GM19240 (cell line): ENCODE data around the gene NR1D2.
A peak's percentile ranks its signal among the peaks of the same experiment; 100 is the strongest.

Source experiments
- DNase-seq: peaks from one replicate; pipeline ENCODE4 v3.0.0; 2011; ENCODE audit warnings: low spot score; ENCODE audit not compliant: insufficient read length

Gene NR1D2

GRCh38 chr3:23928524-23928923, 16.6 kb upstream of the NR1D2 start:
- no peak for DNase-seq

DNA sequence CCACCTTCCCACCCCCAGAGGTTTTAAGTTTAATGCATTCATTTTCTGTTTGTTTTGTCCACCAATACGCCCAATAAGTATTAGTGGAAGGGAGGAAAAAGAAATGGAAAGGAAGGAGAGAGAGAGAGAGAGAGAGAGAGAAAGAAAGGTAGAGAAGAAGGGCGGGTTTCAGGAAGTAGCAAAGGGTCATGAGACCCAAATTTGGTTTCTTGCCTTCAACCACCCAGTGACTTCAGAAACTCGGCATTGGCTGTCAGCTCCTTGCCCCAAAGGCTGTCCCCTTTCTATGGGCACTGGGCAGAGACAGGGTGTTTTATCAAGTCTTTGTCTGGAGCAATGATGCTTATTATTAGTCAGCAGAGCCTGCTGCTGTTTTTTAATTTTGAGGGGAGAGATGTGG, 13.5 kb upstream of the NR1D2 start:
- DNase-seq, result no peak

DNA sequence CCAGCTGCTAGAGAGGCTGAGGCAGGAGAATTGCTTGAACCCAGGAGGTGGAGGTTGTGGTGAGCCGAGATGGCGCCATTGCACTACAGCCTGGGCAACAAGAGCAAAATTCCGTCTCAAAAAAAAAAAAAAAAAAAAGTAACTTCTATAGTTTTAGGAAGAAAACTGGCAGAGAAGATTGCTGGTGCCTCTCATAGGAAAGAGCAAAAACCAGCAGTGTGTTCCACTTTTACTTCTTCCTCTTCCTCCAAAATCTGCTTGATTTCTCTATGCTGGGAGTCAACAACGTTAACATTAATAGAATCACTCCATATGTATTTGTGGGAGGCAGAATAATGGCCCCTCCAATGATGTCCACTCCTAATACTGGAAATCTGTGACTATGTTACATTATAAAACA, 12.5 kb upstream of the NR1D2 start:
- DNase-seq, result no peak

DNA sequence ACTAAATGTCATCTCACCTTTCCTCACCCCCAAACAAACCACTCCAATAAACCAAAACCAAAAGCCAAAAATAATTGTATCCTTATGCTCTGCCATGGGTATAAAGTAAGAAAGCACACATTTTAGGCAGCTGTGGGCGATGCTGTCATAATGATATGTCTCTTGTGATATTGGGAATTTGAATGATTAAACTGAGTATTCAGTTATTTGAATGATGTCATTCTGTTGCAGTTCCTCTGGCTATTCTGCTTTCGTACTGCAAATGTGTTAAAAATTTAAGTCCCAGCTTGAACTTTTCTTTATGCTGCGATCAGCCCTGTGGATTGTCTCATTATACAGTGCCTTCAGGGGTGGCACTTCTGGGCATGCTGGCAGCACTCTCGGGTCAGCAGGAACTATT, 10.8 kb upstream of the NR1D2 start:
- no peak for DNase-seq

- DNase-seq, result no peak
Observed at GRCh38 chr3:23937296-23937695, 7.8 kb upstream of the NR1D2 start.

GRCh38 chr3:23938688-23939087, 6.4 kb upstream of the NR1D2 start:
- DNase-seq, result no peak

DNA sequence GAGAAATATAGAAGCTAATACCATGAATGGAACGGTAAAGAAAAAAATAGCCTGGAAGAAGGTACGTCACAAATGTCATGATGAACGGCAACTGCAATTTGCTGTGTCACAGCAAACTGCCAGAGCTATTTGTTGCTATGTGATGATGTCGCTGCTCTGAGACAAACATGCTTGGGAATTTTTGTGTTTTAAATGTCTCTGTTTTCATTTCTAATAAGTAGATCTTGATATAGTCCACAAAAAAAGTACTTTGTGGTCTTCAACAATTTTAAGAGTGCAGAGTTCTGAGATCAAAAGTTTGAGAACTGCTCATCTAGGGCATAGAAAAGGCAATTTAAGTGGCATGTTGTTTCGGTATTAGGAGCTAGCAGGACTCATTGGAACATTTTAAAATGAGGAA, 4.3 kb upstream of the NR1D2 start:
- DNase-seq, result no peak

- DNase-seq, result no peak
Observed at GRCh38 chr3:23941440-23941839, 3.6 kb upstream of the NR1D2 start.

DNA sequence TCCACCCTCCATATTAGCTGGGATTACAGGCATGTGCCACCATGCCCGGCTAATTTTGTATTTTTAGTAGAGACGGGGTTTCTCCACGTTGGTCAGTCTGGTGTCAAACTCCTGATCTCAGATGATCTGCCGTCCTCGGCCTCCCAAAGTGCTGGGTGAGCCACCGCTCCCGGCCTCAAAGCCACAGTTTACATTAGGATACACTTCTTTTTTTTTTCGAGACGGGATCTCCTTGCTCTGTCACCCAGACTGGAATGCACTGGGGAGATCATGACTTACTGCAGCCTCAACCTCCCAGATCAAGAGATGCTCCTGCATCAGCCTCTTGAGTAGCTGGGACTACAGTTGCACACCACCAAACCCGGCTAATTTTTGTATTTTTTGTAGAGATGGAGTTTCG, 2.5 kb upstream of the NR1D2 start:
- DNase-seq, result no peak

DNA sequence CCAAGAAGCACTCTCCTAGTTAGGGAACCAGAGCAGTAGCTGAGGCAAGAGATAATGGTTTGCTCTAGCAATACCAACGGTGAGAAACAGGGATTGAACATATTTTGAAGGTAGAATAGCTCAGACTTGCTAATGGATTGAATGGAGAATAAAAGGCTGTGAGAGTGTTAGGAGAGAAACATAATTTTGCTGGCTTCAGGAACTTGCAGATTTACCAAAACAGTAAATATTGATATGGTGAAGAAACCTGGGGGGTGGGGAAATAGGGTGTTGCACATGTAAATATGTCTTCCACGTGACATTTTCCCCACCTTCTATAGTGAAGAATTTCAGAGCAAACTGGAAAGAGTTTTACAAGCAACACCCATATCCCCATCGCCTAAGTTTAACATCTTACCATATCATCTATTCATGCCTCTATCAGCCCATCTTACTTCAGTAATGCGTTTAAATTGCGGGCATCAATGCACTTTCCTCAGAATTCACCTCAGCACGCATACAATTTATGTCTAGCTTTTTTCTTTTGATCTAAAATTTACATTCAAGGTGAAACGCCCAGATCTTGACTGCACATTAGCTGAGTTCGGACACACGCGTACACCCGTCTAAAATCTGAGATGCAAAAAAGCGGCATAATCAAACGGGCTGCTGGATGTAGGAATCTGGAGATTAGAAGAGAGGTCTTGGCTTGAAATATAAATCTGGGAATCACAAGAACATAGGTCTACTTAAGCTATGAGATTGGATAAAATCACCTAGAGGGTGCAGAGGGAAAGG, 891 bp upstream of the NR1D2 start:
- DNase-seq, result no peak

DNA sequence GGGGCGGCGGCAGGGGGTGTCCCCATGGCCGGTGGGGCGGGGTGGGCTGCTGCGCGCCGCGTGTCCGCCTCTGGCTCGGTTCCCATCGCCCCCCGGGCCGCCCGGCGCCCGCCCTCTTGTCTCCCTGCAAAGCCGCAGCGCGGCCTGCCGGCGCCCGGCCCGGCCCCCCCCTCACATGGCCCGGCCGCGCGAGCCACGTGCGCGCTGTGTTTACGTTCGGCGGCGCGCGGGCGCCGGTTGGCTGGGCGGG, 502 bp downstream of the NR1D2 start:
- DNase-seq, result no peak

DNA sequence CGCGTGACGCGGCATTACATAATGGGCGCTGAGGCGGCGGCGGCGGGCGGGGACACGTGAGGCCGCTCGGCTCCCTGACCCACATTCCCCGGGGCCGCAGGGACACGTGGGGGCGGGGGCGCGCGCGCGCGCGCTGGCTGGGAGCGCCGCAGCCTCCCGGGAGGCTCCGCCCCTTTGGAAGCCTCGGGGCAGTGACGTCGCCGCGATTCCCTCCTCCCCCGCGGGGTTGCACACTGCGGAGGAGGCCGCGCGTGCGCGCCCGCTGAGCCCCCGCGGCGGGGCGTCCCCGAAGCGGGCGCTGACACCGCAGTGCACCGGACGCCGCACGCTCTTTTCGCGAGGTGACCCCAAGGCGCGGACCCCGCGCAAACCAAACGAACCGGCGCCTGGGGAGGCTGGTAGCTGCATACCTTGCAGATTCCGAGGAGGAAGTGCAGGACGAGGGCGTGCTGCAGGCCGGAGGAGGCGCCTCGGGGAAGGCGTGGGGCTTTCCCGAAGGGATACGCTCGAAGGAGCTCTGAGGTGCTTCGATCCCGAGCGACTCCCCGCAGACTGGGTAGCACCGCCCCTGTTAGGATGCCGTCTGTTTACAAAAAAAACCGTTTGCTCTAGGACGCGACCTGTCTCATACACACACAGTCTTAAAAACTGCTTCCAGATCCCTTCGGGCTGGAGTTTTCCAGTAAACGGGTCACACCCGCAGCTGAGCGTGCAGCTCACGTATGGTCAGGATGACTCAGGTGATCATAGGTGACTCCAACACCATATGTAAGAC, 1.0 kb downstream of the NR1D2 start:
- DNase-seq, result peak; percentile 70

GRCh38 chr3:23948761-23949160, 3.7 kb downstream of the NR1D2 start:
- no peak for DNase-seq

GRCh38 chr3:23949784-23950183, 4.7 kb downstream of the NR1D2 start:
- no peak for DNase-seq

GRCh38 chr3:23950293-23950692, 5.2 kb downstream of the NR1D2 start:
- DNase-seq, result no peak

- DNase-seq, result no peak
Observed at GRCh38 chr3:23952646-23953045, 7.6 kb downstream of the NR1D2 start.

GRCh38 chr3:23953523-23953922, 8.4 kb downstream of the NR1D2 start:
- no peak for DNase-seq

GRCh38 chr3:23954144-23954543, 9.1 kb downstream of the NR1D2 start:
- DNase-seq, result no peak

GRCh38 chr3:23956701-23957100, 11.6 kb downstream of the NR1D2 start:
- DNase-seq, result no peak

DNA sequence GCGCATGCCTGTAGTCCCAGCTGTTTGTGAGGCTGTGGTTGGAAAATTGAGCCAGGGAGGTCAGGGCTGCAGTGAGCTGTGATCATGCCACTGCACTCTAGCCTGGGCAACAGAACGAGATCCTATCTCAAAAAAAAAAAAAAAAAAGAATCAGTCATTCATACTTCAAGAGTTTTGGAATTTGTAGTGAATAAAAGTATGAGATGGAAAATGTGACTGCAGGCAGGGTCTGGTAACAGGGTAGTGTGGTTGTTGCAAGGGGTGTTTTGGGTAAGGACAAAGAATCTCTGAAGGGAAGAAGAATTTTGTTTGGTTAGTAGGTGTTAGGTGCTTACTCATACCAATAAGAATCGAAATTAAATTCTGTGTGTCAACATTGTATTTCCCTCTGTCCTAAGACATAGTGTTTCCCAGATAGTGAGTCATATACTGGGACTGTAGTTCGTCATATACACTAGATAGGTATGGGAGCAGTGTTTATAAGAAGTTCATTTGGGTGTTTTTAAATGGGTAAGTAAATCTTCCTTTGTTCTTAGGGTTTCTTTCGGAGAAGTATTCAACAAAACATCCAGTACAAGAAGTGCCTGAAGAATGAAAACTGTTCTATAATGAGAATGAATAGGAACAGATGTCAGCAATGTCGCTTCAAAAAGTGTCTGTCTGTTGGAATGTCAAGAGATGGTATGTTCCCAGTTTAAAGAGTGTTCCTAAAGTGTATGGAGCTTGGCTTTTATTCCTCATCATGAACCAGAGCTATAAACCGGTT, 14.2 kb downstream of the NR1D2 start:
- no peak for DNase-seq

DNA sequence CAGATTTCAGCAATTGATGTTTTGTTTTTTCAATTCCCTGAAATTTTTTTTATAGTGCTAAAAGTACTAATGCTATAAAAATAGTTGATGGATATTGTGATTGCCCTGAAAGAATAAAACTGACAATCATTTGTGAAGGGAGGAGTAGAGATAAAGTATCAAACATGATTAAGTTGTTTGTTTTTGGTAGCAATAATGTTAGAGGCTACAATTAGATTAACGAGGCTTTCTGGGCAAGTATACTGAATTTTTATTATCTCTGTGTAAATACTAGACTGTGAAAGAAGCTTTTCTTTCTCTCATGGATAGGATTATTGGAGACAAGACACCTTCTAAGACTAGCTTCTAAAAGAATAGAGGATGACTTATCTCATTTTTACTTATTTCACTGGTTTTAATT, 15.6 kb downstream of the NR1D2 start:
- DNase-seq, result no peak

- no peak for DNase-seq
Observed at GRCh38 chr3:23961066-23961465, 16.0 kb downstream of the NR1D2 start.

- DNase-seq, result no peak
Observed at GRCh38 chr3:23961913-23962312, 16.8 kb downstream of the NR1D2 start.
